NCI-H82 treated with DMSO at 0.1 percent for 48 hours (cell line): ENCODE data around the gene PSD4.

Experiments
- DNase-seq: peaks from one replicate; lab custom pipeline; 2025; ENCODE audit not compliant: unreplicated experiment; lab: John Stamatoyannopoulos, UW

Gene PSD4

DNA sequence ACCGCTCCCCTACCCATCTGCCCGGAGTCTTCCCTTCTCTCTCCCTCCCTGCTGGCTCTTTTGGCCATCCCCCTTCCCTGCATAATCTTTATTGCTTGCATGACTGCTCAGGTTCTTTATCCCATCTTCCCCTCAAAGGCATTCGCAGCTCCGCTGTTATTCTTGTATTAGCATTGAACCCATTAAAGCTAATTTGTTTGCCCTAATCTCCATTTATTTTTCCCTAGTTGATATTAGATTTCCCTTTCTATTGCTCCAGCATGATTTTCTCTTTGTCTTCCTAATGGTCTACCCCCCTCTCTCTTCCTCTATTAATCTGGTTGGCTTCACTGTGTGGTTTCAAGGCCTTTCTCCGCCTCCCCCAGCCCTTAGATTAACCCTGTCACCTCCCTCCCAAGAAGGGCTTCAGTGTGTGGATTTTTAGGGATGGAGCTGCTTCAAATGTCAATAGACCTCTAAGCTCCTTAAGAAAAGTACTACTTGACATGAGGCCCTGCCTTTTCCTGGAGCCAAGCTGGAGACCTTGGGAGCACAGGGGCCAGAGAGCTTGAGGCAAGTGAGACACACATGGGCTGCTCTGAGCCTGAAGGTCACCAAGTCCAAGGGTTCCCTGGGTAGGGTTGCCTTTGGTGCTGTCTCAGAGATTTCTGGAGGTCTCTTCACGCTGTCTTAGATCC lies 84.8 kb downstream of the PSD4 start:
- DNase-seq = peak; percentile 88
